H1 (cell line): ENCODE measurements around the gene CALD1. TPM values are rescaled to one million over a fixed set of nuclear protein-coding genes. Genes with fewer than 3 reads are reported as not detected.
A peak's percentile ranks its signal among the peaks of the same experiment; 100 is the strongest.

Source experiments
- CTCF ChIA-PET: fragments of 300-600 bp; sonication (Branson Sonifier 250); formaldehyde crosslinking; loops from one replicate; lab custom pipeline; 2021; ENCODE audit not compliant: partially characterized antibody; lab: Charles Lee
- POLR2A ChIA-PET: fragments of 300-600 bp; sonication (Branson Sonifier 250); formaldehyde crosslinking; loops from one replicate; lab custom pipeline; 2021; ENCODE audit warnings: inconsistent platforms; ENCODE audit not compliant: partially characterized antibody; lab: Charles Lee
- DNase-seq, 2 experiments: peaks; one replicate each; pipeline versions ENCODE4 v3.0.0 to v3.0.0-alpha.2; 2010 to 2022; ENCODE audit warnings: low spot score in 2 of 2, low read depth in 1 of 2, mixed read lengths in 1 of 2
- FAIRE-seq: peaks from 2 replicates; lab custom pipeline; 2011; peaks lifted over from hg19 to GRCh38; lab: Jason Lieb, UNC
- H2AFZ ChIP-seq: 2 replicates; pipeline ENCODE4 v1.8.1; 2012; ENCODE audit warnings: low read length, inconsistent platforms
- H2AK5ac ChIP-seq: 2 replicates; pipeline ENCODE4 v1.6.1; 2013; ENCODE audit warnings: low read depth, low read length
- H2BK120ac ChIP-seq: replicated peaks from 2 replicates; pipeline ENCODE3; 2013; ENCODE audit warnings: low read depth, low read length, inconsistent platforms
- H2BK12ac ChIP-seq: 2 replicates; pipeline ENCODE4 v1.6.1; 2013; ENCODE audit warnings: low read depth, low read length
- H2BK15ac ChIP-seq: 2 replicates; pipeline ENCODE4 v1.6.1; 2013; ENCODE audit warnings: low read length
- H2BK20ac ChIP-seq: 2 replicates; pipeline ENCODE4 v1.6.1; 2013; ENCODE audit warnings: low read length
- H2BK5ac ChIP-seq: 2 replicates; pipeline ENCODE4 v1.6.1; 2013; ENCODE audit warnings: low read depth, low read length
- H3K14ac ChIP-seq: 2 replicates; pipeline ENCODE4 v1.6.1; 2013; ENCODE audit warnings: inconsistent platforms; ENCODE audit not compliant: insufficient read length
- H3K18ac ChIP-seq: 2 replicates; pipeline ENCODE4 v1.6.1; 2013; ENCODE audit warnings: low read length; ENCODE audit errors: extremely low read depth
- H3K23ac ChIP-seq: 2 replicates; pipeline ENCODE4 v1.6.1; 2013; ENCODE audit warnings: inconsistent platforms; ENCODE audit not compliant: insufficient read length
- H3K23me2 ChIP-seq: 2 replicates; pipeline ENCODE4 v1.6.1; 2013; ENCODE audit warnings: low read depth, low read length
- H3K27ac ChIP-seq: 2 replicates; pipeline ENCODE4 v1.6.1; 2011; ENCODE audit warnings: low read depth, low read length, inconsistent platforms
- H3K27me3 ChIP-seq, 4 experiments: replicated peaks in 1 of 4; 1 replicate in 1 of 4; 2 replicates in 3 of 4; pipeline versions ENCODE4 v1.6.1 to v1.8.1; 2011 to 2013; ENCODE audit warnings: low read length in 3 of 4, mild to moderate bottlenecking in 3 of 4, inconsistent platforms in 2 of 4, mixed read lengths in 2 of 4, moderate library complexity in 1 of 4; ENCODE audit not compliant: control insufficient read depth in 3 of 4, insufficient read depth in 3 of 4; ENCODE audit errors: extremely low read depth in 1 of 4
- H3K36me3 ChIP-seq, 4 experiments: 2 replicates each; pipeline versions ENCODE4 v1.6.1 to v1.8.1; 2011 to 2013; ENCODE audit warnings: mild to moderate bottlenecking in 4 of 4, low read length in 3 of 4, moderate library complexity in 2 of 4, control low read depth in 1 of 4, inconsistent platforms in 1 of 4; ENCODE audit not compliant: insufficient read depth in 4 of 4, control insufficient read depth in 2 of 4
- H3K4ac ChIP-seq: replicated peaks from 2 replicates; pipeline ENCODE3; 2013; ENCODE audit warnings: low read length, low read depth, mixed read lengths, inconsistent platforms; ENCODE audit not compliant: insufficient read length
- H3K4me1 ChIP-seq, 4 experiments: replicated peaks in 1 of 4; 1 replicate in 1 of 4; 2 replicates in 3 of 4; pipeline versions ENCODE4 v1.6.1 to v1.8.1; 2011 to 2013; ENCODE audit warnings: low read length in 3 of 4, inconsistent platforms in 2 of 4, mixed read lengths in 1 of 4; ENCODE audit not compliant: insufficient read depth in 4 of 4, control insufficient read depth in 3 of 4
- H3K4me2 ChIP-seq, 2 experiments: 2 replicates each; pipeline versions ENCODE4 v1.6.1 to v1.8.1; 2011 to 2013; ENCODE audit warnings: low read depth in 2 of 2, low read length in 2 of 2, control low read depth in 1 of 2, inconsistent platforms in 1 of 2, mild to moderate bottlenecking in 1 of 2; ENCODE audit not compliant: insufficient read depth in 1 of 2
- H3K4me3 ChIP-seq, 4 experiments: fragments of 200-600, 300-600 bp in 1 of 4; sonication (generic), shearing (Covaris generic), sonication (Bioruptor Twin) in 1 of 4; 2 replicates each; pipeline versions ENCODE4 v1.5.1 to v1.8.1; 2011 to 2016; ENCODE audit warnings: low read length in 4 of 4, low read depth in 3 of 4, control low read depth in 2 of 4, inconsistent platforms in 2 of 4, mild to moderate bottlenecking in 2 of 4, mixed read lengths in 1 of 4, moderate library complexity in 1 of 4; ENCODE audit not compliant: insufficient read depth in 2 of 4; ENCODE audit errors: extremely low read depth in 1 of 4
- H3K56ac ChIP-seq: replicated peaks from 2 replicates; pipeline ENCODE3; 2013; ENCODE audit warnings: low read depth, mild to moderate bottlenecking, mixed read lengths, low read length, inconsistent platforms; ENCODE audit not compliant: insufficient read length
- H3K79me1 ChIP-seq: 2 replicates; pipeline ENCODE4 v1.6.1; 2013; ENCODE audit warnings: low read depth, low read length, control low read depth
- H3K79me2 ChIP-seq, 2 experiments: 2 replicates each; pipeline versions ENCODE4 v1.6.1 to v1.8.1; 2012 to 2013; ENCODE audit warnings: low read length in 2 of 2, mild to moderate bottlenecking in 2 of 2, inconsistent platforms in 1 of 2; ENCODE audit not compliant: insufficient read depth in 2 of 2, control insufficient read depth in 1 of 2
- H3K9ac ChIP-seq, 4 experiments: replicated peaks in 1 of 4; 1 replicate in 1 of 4; 2 replicates in 3 of 4; pipeline versions ENCODE4 v1.6.1 to v1.8.1; 2011 to 2013; ENCODE audit warnings: low read depth in 3 of 4, low read length in 3 of 4, control low read depth in 2 of 4, mild to moderate bottlenecking in 2 of 4, moderate library complexity in 2 of 4, inconsistent platforms in 1 of 4; ENCODE audit errors: extremely low read depth in 1 of 4
- H3K9me3 ChIP-seq, 2 experiments: 2 replicates each; pipeline versions ENCODE4 v1.6.1 to v1.8.1; 2012 to 2013; ENCODE audit warnings: mild to moderate bottlenecking in 2 of 2, moderate library complexity in 2 of 2, control low read depth in 1 of 2, inconsistent platforms in 1 of 2, low read depth in 1 of 2, low read length in 1 of 2, mixed read lengths in 1 of 2; ENCODE audit not compliant: insufficient read depth in 2 of 2
- H4K20me1 ChIP-seq, 2 experiments: replicated peaks in 1 of 2; 2 replicates each; pipeline versions ENCODE3 to v1.8.1; 2011 to 2013; ENCODE audit warnings: inconsistent platforms in 2 of 2, low read length in 2 of 2, mild to moderate bottlenecking in 1 of 2; ENCODE audit not compliant: insufficient read depth in 2 of 2, control insufficient read depth in 1 of 2
- H4K5ac ChIP-seq: 2 replicates; pipeline ENCODE4 v1.6.1; 2013; ENCODE audit warnings: low read length, low read depth, mixed read lengths, inconsistent platforms; ENCODE audit not compliant: insufficient read length
- H4K8ac ChIP-seq: 2 replicates; pipeline ENCODE4 v1.8.0; 2013; ENCODE audit warnings: mild to moderate bottlenecking, moderate library complexity, low read length, inconsistent platforms; ENCODE audit not compliant: insufficient read depth; ENCODE audit errors: extremely low read depth
- H4K91ac ChIP-seq: replicated peaks from 2 replicates; pipeline ENCODE3; 2013; ENCODE audit warnings: low read length, mixed read lengths, inconsistent platforms; ENCODE audit not compliant: insufficient read length
- CBX5 ChIP-seq: fragments of 300-800, 300-1000 bp; sonication (generic); IDR thresholded peaks from 2 replicates; pipeline ENCODE4 v1.7.1; 2016; ENCODE audit warnings: antibody characterized with exemption, low read length, low read depth
- CHD2 ChIP-seq: IDR thresholded peaks from 2 replicates; pipeline ENCODE4 v1.6.1; 2012; ENCODE audit warnings: low read length, improper control_type of control experiment
- GTF2F1 ChIP-seq: IDR thresholded peaks from 2 replicates; pipeline ENCODE4 v1.6.1; 2012; ENCODE audit warnings: low read depth, low read length, improper control_type of control experiment, borderline replicate concordance
- JUND ChIP-seq: IDR thresholded peaks from 2 replicates; pipeline ENCODE4 v1.6.1; 2011; ENCODE audit warnings: mild to moderate bottlenecking, improper control_type of control experiment, low read length
- KDM5A ChIP-seq: fragments of 200-600 bp; IDR thresholded peaks from 2 replicates; pipeline ENCODE4 v1.7.1; 2012; ENCODE audit warnings: mild to moderate bottlenecking, low read length, inconsistent platforms, mixed read lengths
- PHF8 ChIP-seq: fragments of 200-600 bp; sonication (generic); conservative IDR thresholded peaks from 2 replicates; pipeline ENCODE4 v1.7.1; 2012; ENCODE audit warnings: low read depth, mild to moderate bottlenecking, inconsistent platforms, low read length, moderate library complexity
- POLR2A ChIP-seq, 2 experiments: IDR thresholded peaks; 1 replicate in 1 of 2; 2 replicates in 1 of 2; pipeline ENCODE4 v1.6.1; 2011; ENCODE audit warnings: low read depth in 2 of 2, low read length in 2 of 2, mild to moderate bottlenecking in 2 of 2; ENCODE audit errors: control extremely low read depth in 1 of 2
- RFX5 ChIP-seq: IDR thresholded peaks from 2 replicates; pipeline ENCODE4 v1.6.1; 2011; ENCODE audit warnings: low read depth, low read length, improper control_type of control experiment, borderline replicate concordance
- RNF2 ChIP-seq: fragments of 200-900, 300-1000 bp; sonication (generic); IDR thresholded peaks from 2 replicates; pipeline ENCODE4 v1.7.1; 2016; ENCODE audit warnings: borderline replicate concordance, low read depth, mild to moderate bottlenecking, antibody characterized with exemption, low read length; ENCODE audit not compliant: poor library complexity, severe bottlenecking; ENCODE audit errors: missing control alignments
- SAP30 ChIP-seq: fragments of 300-600 bp; sonication (generic); IDR thresholded peaks from 2 replicates; pipeline ENCODE4 v1.7.1; 2012; ENCODE audit warnings: low read length, moderate library complexity, mild to moderate bottlenecking, inconsistent platforms; ENCODE audit not compliant: insufficient read depth, insufficient replicate concordance
- SIN3A ChIP-seq, 2 experiments: IDR thresholded peaks in 1 of 2; conservative IDR thresholded peaks in 1 of 2; 2 replicates each; pipeline ENCODE4 v1.6.1; 2011 to 2012; ENCODE audit warnings: low read length in 2 of 2, improper control_type of control experiment in 1 of 2, low read depth in 1 of 2, mild to moderate bottlenecking in 1 of 2
- SP1 ChIP-seq: IDR thresholded peaks from 2 replicates; pipeline ENCODE4 v1.6.1; 2011; ENCODE audit warnings: low read depth, low read length
- SP2 ChIP-seq: IDR thresholded peaks from 2 replicates; pipeline ENCODE4 v1.6.1; 2012; ENCODE audit warnings: mild to moderate bottlenecking, low read length, inconsistent platforms
- TAF1 ChIP-seq: IDR thresholded peaks from 2 replicates; pipeline ENCODE4 v1.6.1; 2011; ENCODE audit warnings: mild to moderate bottlenecking, low read depth, low read length
- WGBS, 2 experiments: shearing (Covaris generic) in 1 of 2; methylation state at CpG; one replicate each; pipeline versions ENCODE4 v1.1.6 to v1.1.7; 2013 to 2015; ENCODE audit warnings: low lambda C conversion rate in 2 of 2, mixed read lengths in 2 of 2, inconsistent platforms in 1 of 2, low coverage in 1 of 2, missing lambda C conversion rate in 1 of 2; ENCODE audit not compliant: insufficient replicate concordance in 2 of 2, insufficient coverage in 1 of 2, insufficient read length in 1 of 2; ENCODE audit errors: extremely low coverage in 1 of 2, missing lambda C conversion rate in 1 of 2; 5-methylcytosine and 5-hydroxymethylcytosine counted together
- polyA plus RNA-seq, 7 experiments: library from polyadenylated mRNA; depleted of rRNA in 3 of 7; stranded (reverse) in 5 of 7; unstranded in 2 of 7; fragments of >200 nt in 5 of 7; fragments of 200-250 nt in 2 of 7; gene quantifications; 1 replicate in 5 of 7; 2 replicates in 1 of 7; 4 replicates in 1 of 7; pipeline versions ENCODE4 v1.2.1 to v1.2.3, GENCODE V29; 2011 to 2013; ENCODE audit warnings: missing spikeins in 2 of 7, mixed read lengths in 2 of 7
- total RNA-seq: library from RNA; stranded (reverse); fragmentation: NEBNext Ultra II Directional; extraction: Animal tissue kit (Norgen Biotek cat#: 25700); gene quantifications from 2 replicates; pipeline ENCODE4 v1.2.1, GENCODE V29; 2021

The CALD1 gene
- total and polyA plus RNA-seq, 2 of the 8 experiments (the other 6 are each of a cell fraction or from before 2014, with no cell fraction given) = 34.3 to 177 TPM

DNA sequence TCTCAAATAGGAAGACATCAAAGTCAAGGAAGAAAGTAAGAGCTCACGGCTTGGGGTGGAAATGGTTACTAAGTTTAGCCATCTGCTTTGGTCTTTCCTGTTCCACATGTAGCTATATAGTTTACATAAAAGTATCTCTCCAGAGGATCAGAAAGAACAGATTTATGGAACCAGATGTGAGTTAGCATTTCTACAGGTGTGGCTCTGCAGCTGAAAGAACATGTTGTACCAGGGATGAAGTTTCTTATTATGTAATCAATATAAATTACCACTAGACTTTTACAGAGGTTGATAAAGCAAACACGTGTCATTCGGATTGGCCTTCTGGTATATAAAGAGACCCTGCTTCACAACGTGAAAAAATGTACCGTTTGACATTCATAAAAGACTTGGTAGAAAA lies 19.9 kb downstream of the CALD1 start:
- ChIA-PET CTCF (interaction anchor here (0.6 to 1.2 kb wide), 2 partner anchors 33 to 265 kb away, joined by 3 to 4 read pairs; no protein-coding TSS in a partner anchor), POLR2A (interaction anchor here (0.9 to 2.3 kb wide), 3 partner anchors 11 to 15 kb away, joined by 3 to 8 read pairs (median 3); no protein-coding TSS in a partner anchor)
- Histone ChIP-seq H2BK15ac (no peak overlapping the region), H2AK5ac (no peak overlapping the region), H2BK120ac (no peak overlapping the region), H3K23me2 (no peaks in the 10 kb centered on the region), H3K23ac (no peak overlapping the region), H3K18ac (no peak overlapping the region), H4K20me1 (no peaks in the 10 kb centered on the region), H2BK12ac (no peak overlapping the region), H3K4me2 (no peak overlapping the region), H2AFZ (no peak overlapping the region), H3K56ac (no peak overlapping the region)
- peak; percentile 57 for FAIRE-seq
- DNase-seq = no peak
- TF ChIP-seq SIN3A (conservative IDR thresholded peaks at IDR 0.05 in 1 of 2, IDR thresholded peaks at IDR 0.05 in 1 of 2; ENCODE audit: low read depth in 1 of 2, low read length in 2 of 2) (no peak), SAP30 (no peak), RNF2 (no peak), CHD2 (no peak), KDM5A (no peak), POLR2A (IDR thresholded peaks at IDR 0.05; ENCODE audit: control extremely low read depth in 1 of 2, low read depth in 2 of 2, low read length in 2 of 2) (no peak), TAF1 (no peak), PHF8 (no peak), SP2 (no peak), JUND (no peak), RFX5 (no peak), GTF2F1 (no peak), CBX5 (no peak), SP1 (no peak)
- TF ChIP-seq, all 59 proteins: peak for 0
- H3K9me3 ChIP-seq = peaks cover 0 to 4% of the 10 kb centered on the region in 2 experiments; a peak in 1 of 4 replicates
- H4K5ac ChIP-seq = no peak overlapping the region
- H3K27ac ChIP-seq = no peak overlapping the region
- no peak overlapping the region for H3K4me3 ChIP-seq
- no peaks in the 10 kb centered on the region for H3K27me3 ChIP-seq
- H3K79me2 ChIP-seq = peaks cover 0 to 9% of the 10 kb centered on the region in 2 experiments; a peak in 1 of 4 replicates
- no peaks in the 10 kb centered on the region; the same call in 1 of the 2 replicates for H3K79me1 ChIP-seq
- H2BK20ac ChIP-seq = no peak overlapping the region
- H3K4me1 ChIP-seq = no peaks in the 10 kb centered on the region; a peak in 1 of 7 replicates
- no peak overlapping the region for H3K14ac ChIP-seq
- H4K91ac ChIP-seq = no peak overlapping the region
- no peak overlapping the region for H2BK5ac ChIP-seq
- no peaks in the 10 kb centered on the region for H3K36me3 ChIP-seq
- WGBS, 2 experiments = 90% methylated on average over 5 of the region's 5 CpGs; no CpG with 5 or more reads in 1 of the 2 experiments
- H4K8ac ChIP-seq = no peak overlapping the region
- no peak overlapping the region for H3K4ac ChIP-seq
- H3K9ac ChIP-seq = no peak overlapping the region
